Amygdala (tissue), 56 donors: ENCODE measurements around the gene ATE1.
"Not testable (repeated sequence)": the region's sequence is repeated elsewhere in the genome, so short reads cannot be mapped to it uniquely, and the experiment has no call there.

Experiments used
- DNase-seq, 56 donors: peaks; one replicate each; lab custom pipeline; 2025; lab: John Stamatoyannopoulos, UW

The ATE1 gene

DNA sequence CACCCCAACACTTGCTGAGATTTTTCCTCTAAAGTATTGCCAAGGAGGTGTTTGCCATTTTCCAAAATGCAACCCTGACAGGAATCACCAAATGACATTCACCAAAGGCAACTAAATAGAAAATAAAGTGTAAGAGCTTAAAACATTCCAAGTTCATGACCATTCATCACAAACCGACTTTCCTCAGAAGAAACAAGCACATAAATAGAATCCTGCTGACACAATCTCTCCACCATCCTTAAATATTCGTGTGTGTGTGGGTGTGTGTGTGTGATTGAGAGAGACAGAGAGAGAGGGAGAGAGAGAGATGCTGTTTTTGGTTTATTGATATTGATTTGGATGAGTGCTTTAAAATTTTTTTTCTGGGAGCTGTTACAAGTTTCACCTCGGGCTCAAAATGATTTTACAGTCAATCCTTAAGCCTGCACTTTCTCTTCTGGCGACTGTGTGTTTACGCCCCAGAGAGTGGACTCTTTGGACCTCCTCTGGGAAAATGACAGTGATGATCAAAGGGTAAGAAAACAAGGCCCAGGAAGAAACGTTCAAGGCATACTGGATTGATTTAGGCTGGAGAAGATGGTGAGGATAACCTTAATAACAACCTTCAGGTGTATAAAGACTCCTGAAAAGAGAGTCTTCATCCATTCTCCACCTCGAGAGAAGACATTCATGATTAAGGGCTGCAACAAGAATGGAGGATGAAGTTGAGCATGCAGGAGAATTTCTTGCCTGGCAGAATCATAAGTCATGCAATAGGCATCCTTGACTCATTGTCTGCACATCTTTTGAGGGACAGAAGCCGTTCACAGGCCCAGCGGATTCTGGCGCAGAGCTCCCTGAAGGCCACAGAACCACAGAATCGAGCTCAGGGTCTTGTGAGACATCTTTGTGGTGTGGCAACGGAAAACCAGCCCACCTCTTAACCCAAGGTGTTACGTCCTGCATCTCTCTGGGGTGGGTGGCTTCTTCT is 225.2 kb downstream of the ATE1 start:
- peak in 1 of 56 donors; percentile 25 for DNase-seq

DNA sequence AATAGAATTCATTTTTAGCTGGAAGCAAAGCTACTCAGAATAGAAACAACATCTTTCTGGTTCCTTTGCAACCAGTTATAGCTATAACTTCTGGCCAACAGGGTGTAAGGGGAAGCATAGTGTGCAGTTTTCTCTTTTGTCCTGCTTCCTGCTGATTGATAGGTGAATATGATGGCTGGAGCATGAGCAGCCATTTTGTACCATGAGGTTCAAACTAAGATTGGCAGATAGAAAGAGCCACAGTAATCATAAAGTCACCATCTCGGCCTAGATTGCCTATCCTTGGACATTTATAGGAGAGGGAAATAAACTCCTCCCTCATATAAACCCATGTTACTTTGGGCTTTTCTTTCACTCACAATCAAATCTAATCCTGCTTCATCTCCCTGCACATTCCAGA is 227.4 kb downstream of the ATE1 start:
- no peak for DNase-seq

DNA sequence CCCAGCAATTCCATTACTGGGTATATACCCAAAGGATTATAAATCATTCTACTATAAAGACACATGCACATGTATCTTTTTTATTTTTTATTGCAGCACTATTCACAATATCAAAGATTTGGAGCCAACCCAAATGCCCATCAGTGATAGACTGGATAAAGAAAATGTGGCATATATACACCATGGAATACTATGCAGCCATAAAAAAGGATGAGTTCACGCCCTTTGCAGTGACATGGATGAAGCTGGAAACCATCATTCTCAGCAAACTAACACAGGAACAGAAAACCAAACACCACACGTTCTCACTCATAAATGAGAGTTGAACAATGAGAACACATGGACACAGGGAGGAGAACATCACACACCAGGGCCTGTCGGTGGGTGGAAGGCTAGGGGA is 228.1 kb downstream of the ATE1 start:
- DNase-seq = not testable (repeated sequence)

DNA sequence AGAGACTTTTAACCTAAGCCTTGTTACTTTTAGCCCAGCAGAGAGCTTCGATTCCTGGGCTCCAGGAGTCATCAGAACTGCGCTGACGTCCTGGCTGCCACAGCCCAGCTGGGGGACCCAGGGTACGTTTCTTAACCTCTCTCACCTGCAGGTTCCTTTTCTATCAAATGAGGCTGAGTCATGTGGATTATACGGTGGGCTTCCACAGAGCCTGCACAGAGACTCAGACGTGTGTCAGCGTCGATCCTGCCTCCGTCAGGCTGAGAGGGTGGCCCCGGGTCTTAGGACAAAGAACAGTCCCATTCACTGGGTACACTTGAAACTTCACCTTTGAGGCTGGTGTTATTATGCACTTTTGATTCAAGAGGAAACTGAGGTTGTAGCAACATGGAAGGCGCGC is 228.9 kb downstream of the ATE1 start:
- DNase-seq = no peak

DNA sequence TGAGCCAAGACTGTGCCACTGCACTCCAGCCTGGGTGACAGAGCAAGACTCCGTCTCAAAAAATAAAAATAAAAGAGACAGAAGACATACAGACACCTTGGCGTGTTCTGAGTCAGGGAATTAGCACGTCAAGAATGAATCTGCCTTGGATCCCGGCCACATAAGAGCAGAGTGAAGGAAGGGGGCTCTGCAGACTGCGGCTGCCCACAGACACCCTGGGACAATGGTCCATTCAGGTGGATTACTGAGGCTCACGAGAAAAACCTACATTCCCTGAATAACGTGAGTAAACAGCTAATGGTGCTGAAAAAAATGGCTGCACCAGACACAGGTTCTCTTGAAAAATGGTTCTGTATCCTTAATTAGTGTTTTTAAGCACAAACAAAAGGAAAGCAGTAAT is 229.5 kb downstream of the ATE1 start:
- DNase-seq = no peak

DNA sequence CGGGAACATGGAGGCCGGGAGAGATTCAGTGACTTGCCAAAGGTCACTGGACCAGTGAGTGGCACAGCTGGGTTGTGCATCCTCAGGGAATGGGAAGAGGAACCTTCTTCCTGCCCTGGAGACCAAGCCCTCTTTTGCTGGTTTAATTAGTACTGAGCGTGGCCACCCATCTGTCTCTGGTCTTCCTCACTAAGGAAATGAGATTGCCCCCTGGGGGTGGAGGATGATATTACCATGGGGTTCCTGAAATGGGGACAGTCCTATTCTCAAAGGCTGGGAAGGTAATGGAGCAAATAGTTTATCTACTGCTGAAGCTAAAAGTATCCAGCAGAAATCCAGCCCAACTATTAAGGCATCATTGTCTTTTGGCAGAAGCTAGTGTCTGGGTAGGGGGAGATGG is 231.0 kb downstream of the ATE1 start:
- DNase-seq = peak in 3 of 56 donors; percentile 4 to 24 (median 6)

DNA sequence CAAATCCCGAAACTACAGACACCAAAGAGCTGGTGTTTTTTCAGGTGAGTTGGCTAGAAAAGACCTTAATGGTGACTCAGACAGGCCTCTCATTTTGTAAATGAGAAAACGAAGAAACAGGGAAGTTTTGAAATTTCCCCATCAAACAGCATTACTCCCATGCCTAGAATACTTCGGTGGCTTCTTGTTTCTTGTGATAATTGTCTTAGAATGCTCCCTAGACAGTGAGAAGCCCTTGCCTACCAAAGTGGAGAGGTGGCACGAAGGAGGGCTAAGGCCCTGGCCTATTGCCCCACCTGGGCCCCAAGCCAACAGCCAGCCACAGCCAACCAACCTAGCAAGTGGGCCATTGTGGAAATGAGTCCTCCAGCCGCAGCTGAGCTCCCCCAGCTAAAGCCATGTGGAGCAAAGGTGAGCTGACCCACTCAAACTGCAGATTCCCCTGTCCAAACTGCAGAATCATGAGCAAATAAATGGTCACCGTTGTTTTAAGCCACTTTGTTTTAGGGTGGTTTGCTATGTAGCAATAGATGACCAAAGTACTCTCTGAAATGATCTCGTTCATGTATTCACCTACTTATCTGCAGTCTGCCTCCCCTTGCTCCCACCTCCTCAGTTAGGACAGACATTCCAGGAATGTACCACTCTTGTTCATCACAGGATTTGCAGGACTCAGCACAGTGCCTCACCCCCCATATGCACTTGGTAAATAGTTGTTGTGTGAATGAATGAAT is 231.9 kb downstream of the ATE1 start:
- peak in 15 of 56 donors; percentile 6 to 47 (median 15) for DNase-seq

DNA sequence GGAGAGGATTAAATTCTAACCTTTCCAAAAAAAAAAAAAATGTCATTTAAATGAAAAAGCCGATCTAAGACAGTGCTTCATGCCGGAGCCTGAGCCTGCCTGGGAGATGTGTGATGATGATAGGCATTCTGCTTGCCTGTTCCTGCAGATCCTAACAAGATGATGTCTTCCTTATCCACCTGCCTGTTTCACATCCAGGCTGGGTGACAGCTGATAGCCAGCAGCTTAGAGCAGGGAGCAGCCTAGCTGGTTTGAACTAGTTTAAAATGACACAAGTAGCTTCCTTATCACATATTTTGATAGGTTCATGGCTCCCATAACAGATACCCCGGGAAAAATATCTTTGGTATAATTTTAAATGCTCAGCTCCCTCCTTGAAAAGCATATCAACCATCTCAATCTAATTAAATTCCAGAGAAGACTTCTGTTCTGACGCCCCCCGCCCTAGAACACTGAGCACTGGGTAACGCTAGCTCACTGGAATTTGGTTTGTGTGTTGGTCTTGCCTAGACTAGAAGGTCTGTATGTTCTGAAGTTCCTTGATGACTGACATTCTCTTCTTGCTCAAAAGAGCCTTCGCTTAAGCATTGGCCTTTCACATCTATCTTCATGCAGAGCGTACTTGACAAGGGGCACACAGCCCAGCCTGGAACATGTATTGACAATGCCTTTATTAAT is 232.7 kb downstream of the ATE1 start:
- no peak for DNase-seq

DNA sequence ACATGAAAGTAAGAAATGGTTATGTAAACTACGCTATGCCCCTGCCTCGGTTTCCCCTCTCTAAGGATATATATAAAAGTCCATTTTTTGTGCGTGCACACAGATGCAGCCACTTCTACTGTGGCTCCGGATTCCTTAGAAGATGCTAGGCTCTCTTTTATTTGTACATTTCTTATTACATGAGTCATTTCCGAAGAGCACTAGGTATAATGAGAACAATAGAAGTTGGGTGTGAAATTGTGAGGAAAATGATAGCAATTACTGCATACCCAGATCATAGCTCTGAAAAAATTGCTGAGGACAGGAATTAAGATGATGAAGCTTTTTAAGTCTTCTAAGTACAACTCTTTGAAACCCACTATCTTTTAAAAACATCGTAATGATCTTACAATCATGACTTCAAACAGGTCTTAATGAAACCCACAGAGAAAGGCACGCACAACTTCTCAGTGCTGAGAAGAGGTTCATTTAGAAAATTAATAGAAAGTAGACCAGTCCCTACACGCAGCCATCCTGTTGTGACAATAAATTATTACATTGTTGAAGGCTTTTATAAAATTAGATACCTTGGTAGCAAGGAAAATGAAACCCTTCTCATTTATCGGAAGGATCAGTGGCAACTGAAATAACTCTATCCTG is 233.4 kb downstream of the ATE1 start:
- no peak for DNase-seq

DNA sequence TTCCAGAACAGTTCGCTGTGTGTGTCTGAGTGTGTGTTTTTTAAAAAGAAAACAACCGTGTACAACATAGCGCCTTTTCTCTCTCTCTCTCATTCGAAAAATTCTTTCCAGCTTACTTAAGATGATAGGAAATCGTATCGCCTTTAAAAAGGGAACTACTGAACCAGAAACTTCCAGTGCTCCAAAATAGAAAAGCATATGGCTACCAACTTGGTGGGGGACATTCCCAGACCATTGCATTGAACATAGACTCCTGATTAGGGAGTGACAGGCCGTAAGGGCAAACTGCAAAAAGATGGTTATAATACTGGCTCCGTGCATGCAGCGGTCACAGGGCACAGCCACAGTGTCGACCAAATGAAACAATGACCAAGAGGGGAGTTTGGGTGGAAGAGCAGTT is 235.2 kb downstream of the ATE1 start:
- no peak for DNase-seq

DNA sequence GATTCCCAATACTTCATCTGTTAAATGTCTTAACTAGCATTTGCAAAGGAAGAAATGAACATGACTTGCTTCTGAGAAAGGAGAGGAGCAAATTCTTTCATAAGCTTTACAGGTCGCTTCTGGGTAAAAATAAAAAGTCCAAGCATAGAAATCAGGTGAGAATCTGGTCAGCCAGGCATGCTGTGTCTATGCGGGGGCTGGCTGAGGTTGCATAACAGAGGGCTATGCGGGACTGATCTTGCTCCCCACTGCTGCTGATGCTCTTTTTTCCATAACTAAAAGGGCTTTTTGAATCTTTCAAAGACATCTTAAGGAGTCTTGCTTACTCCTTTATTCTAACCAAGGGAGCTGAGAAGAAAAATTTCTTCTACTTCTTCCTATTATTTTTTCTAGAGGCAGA is 236.9 kb downstream of the ATE1 start:
- DNase-seq = no peak
